ENCODE measurements around the gene RBL2.

RBL2 gene

DNA sequence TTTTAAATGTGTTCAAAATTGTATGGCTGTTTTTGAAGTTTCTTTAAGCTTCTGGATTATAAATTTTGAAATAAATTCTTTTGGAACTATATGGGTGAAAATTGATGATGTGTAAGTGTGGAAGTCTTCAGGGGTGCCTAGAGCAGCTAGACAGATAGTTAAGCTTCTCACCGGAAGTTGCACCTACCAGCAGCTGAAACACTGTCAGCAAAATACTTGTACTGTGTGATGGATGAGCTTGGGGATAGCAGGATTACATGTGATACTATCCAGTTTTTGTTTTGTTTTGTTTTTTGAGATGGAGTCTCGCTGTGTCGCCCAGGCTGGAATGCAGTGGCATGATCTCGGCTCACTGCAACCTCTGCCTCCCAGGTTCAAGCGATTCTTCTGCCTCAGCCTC is 19.7 kb downstream of the RBL2 start:
- in situ Hi-C loops (cut with HindIII; ENCODE audit: low sequenced_read_pairs), result no loop called here

DNA sequence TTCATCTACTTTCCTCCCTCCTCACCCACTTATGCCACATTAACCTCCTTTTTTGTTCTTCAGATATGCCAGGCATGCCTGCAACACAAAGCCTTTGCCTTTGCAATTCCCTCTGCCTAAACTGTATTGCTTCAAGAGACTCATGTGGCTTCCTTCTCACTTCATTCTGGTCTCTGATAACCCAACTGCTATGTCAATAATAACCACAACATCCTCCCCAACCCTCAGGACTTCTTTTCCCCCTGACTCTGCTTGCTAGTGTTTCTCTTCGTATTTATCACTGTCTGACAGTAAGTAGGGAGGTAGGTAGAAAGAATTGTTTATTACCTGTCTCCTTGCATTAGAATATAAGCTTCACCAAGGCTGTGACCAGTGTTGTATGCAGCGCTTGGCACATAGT is 22.4 kb downstream of the RBL2 start:
- in situ Hi-C loops (cut with HindIII; ENCODE audit: low sequenced_read_pairs), result no loop called here

DNA sequence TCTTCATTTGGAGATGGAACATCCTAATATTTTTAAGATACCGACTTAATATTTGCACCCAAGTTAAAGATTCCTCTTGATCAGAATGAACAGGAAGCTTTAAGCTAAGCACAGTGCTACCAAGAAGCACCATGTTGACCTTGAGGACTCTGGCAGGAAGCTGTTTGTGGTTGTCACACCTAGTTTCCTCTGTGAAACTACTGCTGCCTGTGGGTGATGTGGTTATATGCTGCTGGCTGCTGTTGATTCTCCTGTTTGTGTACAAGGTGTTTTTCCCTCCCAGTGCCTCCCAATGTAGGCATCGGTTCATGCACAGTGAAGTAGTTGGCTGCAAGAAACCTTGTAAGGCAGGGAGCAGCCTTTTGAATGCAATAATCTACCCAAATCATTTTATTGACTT is 23.4 kb downstream of the RBL2 start:
- in situ Hi-C loops (cut with HindIII; ENCODE audit: low sequenced_read_pairs), result no loop called here

DNA sequence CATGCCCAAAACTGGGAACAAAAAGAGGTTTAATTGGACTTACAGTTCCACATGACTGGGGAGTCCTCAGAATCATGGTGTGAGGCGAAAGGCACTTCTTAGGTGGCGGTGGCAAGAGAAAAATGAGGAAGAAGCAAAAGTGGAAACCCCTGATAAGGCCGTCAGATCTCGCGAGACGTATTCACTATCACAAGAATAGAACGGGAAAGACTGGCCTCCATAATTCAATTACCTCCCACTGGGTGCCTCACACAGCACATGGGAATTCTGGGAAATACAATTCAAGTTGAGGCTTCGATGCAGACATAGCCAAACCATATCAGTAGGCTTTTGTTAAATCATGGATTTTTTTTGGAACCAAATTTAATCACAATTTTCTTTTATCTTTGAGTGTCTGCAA is 24.4 kb downstream of the RBL2 start:
- in situ Hi-C loops (cut with HindIII; ENCODE audit: low sequenced_read_pairs), result no loop called here

DNA sequence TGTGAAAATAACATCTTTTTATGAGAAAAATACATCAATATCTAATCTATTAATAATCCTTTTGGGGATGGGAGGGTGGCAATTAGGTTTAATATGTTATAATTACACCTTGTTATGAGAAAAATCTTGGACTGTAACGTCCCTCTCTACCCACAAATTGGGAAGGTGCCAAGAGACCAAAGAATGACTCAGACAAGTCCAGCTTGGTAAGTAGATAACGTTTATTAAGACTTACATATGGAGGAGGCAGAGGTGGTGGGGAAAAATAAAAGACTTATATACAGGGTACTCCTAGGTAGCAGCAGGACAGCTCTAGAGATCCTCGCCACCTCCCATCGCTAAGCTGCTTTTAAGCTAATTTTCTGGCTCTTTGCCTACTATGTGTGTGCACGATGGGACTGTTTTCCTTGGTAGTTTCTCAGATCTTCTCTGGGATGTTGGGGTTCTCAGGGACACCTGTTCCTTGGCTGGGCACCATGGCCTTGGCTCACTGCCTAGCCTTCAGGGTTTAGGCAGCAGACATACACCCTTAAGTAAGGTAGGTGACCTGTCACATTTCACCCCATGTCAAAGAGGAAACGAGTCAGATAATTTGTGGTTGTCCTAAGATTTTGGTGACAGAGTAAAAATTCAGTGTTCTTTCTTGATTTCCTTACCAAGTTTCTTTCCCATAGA is 31.5 kb downstream of the RBL2 start:
- in situ Hi-C loops (cut with HindIII; ENCODE audit: low sequenced_read_pairs), result no loop called here

DNA sequence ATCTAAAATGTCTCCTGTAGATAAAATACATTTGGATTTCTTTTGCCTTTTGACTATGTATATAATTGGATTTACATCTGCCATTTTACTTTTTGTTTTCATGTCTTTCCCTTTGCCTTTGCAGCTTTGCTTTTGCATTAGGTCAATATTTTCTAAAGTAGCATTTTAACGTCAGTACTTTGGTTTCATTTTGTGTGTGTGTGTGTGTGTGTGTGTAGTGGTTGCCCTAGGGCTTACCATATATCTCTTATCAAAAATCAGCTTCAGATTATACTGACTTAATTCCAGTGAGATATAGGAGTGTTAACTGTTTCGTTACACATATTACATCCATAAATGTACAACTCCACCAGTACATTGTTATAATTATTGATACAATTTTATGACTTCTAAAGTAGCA is 42.6 kb downstream of the RBL2 start:
- in situ Hi-C loops (cut with HindIII; ENCODE audit: low sequenced_read_pairs), result no loop called here

DNA sequence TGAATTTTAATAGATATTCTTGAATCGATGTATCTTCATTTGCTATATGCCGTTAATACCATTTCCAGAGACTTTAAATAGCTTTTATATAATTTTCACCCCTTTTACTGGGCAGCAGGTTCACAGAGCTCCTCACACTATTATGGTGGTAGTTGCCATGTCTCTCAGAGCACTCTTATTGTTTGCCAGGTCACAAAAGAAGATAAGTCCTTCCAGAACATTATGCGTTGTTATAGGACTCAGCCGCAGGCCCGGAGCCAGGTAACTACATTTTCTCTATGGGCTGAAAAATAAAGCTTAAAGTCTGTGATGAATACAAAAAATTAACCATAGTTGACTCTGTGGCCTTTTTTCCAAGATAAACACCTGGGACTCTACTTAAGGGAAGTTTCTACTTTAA is 44.7 kb downstream of the RBL2 start:
- in situ Hi-C loops (cut with HindIII; ENCODE audit: low sequenced_read_pairs), result no loop called here

DNA sequence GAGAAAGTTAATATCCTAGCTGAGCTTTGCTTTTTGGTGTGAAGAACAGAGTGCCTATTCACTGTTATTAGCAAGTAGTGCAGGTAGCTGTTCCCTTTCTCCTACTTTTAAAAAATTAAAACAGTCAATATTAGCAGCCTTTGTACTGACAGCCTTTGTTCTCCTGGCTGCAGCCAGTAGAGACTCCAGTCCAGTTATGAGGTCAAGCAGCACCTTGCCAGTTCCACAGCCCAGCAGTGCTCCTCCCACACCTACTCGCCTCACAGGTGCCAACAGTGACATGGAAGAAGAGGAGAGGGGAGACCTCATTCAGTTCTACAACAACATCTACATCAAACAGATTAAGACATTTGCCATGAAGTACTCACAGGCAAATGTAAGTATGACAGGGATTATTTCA is 46.1 kb downstream of the RBL2 start:
- in situ Hi-C loops (cut with HindIII; ENCODE audit: low sequenced_read_pairs), result no loop called here

DNA sequence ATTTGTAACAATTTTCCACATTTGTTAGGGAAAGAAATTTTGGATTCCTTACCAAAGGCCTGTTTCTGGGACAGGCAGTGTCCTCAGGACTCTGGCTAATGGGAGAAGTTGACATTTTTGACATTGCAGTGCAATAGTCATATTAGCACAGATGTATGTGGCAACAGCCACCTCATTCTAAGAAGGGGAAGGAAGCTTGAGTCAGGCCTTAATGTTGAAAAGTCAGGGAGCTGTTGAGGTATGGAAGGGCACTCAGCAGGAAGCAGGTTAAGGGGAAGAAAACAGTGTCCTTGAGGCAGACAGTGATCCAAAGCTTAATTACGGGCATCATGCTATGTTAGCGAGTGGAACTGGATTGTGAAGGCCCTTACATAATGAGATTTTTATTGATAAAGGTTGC is 47.9 kb downstream of the RBL2 start:
- in situ Hi-C loops (cut with HindIII; ENCODE audit: low sequenced_read_pairs), result no loop called here

DNA sequence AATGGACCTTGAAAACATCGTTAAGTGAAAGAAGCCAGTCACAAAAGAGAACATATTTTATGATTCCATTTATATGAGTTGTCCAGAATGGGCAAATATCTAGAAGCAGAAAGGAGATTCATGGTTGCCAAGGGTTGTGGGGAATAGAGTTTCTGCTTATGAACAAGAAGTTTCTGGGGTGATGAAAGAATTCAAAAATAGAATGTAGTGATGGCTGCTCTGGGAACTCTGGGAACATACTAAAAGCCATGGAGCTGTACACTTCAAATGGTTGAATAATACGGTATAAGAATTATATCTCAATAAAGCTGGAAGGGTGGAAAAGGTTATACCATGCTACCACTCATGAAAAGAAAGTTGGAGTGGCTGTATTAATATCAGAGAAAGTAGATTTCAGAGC is 50.3 kb downstream of the RBL2 start:
- in situ Hi-C loops (cut with HindIII; ENCODE audit: low sequenced_read_pairs), result no loop called here

DNA sequence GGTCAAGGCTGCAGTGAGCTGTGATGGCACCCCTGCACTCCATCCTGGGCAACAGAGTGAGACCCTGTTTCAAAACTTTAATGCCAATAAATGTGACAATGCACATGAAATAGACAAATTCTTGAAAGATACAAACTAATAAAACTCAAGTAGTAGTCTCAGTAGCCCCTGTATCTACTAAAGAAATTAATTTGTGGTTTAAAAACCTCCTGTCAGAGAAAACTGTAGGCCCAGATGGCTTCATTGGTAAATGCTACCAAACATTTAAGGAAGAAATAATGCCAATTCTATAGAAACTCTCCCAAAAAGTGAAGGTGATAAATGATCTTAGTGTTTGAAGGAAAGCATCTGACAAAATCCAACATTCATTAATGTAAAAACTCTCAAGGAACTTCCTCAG is 52.0 kb downstream of the RBL2 start:
- in situ Hi-C loops (cut with HindIII; ENCODE audit: low sequenced_read_pairs), result no loop called here

DNA sequence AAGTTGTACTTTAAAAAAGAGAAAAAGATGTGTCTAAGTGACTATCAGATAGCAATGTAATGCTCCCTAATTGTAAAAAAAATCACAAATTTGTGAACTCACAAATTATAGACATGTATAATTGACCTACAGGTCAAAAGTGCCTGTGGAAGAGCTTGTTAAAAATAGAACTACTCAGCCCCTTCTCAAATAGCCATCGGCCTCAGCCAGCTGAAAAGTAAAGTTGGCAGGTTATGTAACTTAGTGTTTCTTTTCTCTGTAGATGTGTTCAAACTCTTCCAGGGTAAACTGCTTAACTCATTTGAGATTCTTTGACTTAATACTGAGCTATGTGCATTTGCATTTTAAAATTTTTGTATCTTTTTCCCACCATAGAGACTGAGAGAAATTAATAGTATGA is 55.5 kb downstream of the RBL2 start:
- in situ Hi-C loops (cut with HindIII; ENCODE audit: low sequenced_read_pairs), result no loop called here

DNA sequence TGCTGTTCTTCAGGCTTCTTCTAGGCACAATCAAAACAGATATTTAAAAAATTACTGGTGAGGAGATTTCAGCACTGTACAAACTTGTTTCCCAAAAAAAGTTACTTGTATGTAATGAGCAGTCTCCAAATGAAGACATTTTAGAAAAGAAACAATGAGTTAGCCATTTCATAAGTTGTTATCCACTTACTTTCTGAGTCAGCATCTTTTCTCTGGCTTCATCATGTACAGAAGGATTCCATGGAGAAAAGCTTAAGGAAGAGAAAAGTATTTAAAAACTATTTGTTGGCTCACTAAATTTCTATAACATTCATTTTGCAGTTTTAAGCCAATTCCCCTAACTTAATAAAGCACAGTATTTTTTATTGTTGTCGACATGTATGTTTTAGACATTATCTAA is 58.2 kb downstream of the RBL2 start:
- in situ Hi-C loops (cut with HindIII; ENCODE audit: low sequenced_read_pairs), result no loop called here

DNA sequence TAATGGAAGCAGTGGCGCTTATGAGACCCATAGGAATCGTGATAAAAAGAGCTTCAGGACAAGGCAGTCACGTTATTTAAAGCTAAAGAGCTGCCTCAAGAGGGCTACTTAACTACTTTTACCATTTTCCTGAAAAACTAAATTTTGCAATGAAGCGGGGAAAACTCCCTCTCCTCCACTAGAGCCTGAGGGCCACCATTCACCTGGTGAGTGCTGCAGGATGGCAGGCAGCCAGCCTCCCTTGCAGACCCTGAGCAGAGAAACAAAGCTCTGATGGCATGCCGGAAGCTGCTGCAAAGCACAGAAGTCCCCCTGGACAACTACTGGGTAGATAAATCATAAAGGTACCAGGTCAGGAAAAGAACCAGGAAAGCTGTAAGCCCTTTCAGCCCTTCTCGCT is 60.4 kb downstream of the RBL2 start:
- in situ Hi-C loops (cut with HindIII; ENCODE audit: low sequenced_read_pairs), result no loop called here

DNA sequence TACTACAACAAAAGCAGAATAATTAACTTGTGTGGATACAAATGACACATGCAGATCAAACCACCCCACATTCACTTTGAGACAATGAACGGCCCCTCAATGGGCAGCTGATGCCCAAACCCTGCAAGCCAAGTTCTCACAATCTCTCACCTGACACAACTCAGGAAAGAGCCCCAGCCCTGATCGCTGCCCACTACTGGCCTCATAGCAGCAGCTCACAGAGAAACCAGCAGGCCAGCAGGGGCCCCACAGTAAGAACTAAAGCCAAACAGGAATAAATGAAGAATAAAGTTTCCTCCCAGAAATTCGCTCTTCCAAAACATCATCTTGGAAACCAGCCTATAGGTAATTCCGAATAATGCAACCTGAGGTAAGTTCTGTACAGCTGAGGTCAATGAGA is 61.1 kb downstream of the RBL2 start:
- in situ Hi-C loops (cut with HindIII; ENCODE audit: low sequenced_read_pairs), result no loop called here

DNA sequence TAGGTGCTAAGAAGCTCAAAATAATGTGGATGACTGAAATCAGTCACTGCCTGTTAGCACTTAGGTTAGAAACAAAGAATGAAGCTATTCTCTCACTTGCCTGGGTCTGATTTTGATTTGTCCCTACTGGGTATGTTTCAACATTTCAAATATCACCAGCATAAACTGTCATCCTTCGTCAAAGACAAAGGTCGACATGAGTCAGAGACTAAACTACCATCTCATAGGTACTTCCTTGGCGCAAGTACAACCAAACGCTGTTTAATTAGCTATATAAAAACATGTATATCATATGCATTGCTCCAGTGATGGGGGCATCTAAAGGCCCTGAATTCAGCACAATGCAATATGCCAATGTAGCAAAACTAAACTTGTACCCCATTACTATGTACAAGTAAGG is 64.7 kb downstream of the RBL2 start:
- in situ Hi-C loops (cut with HindIII; ENCODE audit: low sequenced_read_pairs), result no loop called here

DNA sequence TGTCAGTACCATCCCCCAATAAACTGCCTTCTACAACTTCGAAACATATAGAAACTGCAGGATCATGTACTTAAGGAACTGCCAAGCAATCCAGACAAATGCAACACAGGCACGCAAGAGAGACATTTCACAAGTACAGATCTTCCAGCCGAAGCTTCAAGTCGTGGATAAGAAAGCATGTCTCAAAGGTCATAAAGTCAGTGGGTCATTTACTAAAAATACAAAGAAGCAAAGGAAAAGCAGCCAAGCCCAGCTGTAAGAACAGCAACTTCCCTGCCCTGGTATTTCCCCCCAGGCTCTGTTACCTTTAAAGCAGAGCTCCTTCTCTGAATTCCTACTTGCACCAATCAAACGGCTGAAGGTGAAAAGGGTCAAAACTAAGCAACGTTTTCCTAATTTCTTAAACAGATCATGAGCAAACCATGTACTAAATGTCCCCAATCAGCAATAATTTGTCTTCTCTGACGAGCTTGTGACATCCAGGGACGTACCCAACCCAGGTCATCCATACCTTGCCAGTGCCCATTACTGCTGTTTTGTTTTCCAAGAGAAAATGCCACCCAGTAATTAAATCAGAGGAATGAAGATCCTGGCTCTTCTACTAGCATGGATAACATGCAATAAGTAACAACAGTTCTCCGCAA is 67.1 kb downstream of the RBL2 start:
- in situ Hi-C loops (cut with HindIII; ENCODE audit: low sequenced_read_pairs), result no loop called here

DNA sequence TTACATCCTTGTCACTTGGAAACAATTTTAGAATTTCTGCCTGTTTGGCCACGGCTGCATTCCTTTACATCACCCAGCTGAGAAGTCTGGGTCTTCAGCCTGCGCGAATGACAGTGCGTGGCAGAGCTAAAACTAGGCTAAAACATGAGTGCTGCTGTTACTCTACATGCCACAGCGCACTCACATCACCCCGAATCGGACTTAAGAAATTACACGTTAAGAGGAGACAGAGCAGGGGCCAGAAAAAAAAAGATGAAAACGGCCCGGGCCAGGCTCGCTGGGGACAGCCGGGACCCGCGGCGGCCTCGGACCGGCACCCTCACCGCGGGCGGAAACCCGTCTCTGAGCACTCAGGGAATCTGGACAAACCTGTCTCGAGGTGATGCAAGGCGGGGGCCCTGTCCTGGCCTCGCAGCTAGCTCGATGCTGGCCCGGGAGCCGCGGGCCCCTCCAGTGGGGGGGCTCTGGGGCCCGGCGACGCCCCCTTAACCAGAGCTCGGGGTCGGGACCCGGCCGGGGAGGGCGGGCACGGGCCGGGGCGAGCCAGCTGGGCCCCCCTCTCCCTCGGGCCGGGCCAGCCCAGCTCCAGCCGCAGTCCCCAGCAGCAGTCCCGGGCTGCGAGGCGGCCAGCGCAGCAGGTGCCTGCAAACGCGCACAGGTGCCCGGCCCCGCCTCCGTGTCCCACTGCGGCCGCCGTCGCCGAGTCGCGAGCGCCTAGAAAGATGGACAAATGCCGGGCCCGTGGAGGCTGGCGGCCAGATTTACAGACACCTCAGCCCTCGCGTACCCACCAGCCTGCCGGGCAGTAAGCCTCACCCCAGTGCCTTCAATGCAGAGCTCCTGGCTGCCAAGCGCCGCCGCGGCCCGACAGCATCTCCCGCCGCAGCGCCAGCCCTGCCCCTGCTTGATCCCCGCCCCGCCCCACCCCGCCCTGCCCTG is 68.3 kb downstream of the RBL2 start, which contains the start of gene AKTIP:
Gene AKTIP, minus strand, starts transcription at position 879 of the 939 bp plus-strand sequence. CDS start 2,950 bp downstream, outside the sequence.
- in situ Hi-C loops (cut with HindIII; ENCODE audit: low sequenced_read_pairs), result no loop called here

DNA sequence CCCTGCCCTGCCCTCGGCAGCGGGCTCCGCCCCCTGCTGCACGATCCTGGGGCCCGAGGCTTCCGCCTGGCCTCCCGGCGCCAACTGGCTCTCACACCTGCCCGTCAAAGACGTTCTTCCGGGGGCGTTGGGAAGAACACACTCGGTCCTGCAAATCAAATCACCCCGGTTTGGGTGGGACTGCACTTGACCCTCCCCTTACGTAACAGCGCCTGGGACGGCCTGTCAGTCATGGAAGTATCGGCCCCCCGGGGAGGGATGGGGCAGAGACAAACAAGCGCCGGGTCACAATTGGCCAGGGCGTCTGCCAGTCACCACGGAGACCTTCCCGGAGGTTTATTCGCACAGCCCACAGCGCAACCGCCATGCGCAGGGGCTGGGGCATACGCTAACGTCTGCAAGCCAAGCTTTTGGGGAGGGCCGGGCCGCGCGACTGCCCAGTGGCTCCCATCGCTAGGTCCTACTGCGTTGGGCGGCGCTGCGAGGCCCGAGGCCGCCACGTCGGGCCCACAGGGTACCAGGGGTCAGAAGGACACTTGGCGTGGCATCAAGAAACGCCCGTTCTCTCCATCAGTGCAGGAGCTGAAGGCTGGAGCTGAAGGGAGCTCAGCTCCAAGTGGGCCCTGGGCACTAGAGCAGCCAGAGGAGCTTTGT is 69.1 kb downstream of the RBL2 start:
- in situ Hi-C loops (cut with HindIII; ENCODE audit: low sequenced_read_pairs), result no loop called here

DNA sequence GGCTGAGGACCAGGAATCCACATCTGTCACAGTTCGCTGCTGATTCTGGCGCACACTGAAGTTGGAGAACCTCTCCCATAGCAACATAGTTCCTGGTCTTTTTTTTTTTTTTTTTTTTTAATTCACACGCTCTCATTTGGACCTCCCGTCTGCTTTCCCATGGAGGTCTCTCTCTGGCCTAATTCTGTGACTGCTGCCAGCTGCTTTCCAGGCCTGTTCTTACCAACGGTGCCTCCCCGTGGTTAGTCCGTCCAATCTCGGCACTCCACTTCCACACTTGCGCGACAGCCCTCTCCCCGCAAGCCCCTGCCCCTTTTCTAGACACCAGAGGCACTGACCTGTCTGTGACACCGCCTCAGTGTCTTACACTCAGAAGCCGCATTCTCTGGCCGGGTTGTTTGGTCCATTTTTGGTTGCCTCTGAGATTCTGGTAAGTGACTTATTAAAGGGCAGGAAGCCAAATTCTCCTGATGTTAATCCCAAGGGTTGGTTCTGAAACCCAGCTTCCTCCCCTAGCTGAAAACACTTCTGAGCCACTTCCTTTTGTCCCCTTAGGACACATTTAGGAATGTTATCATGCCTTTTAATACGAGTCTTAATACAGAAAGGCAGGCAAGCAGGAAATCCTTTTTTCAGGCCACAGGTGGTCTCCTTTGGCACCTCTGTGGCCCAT is 69.9 kb downstream of the RBL2 start:
- in situ Hi-C loops (cut with HindIII; ENCODE audit: low sequenced_read_pairs), result no loop called here

DNA sequence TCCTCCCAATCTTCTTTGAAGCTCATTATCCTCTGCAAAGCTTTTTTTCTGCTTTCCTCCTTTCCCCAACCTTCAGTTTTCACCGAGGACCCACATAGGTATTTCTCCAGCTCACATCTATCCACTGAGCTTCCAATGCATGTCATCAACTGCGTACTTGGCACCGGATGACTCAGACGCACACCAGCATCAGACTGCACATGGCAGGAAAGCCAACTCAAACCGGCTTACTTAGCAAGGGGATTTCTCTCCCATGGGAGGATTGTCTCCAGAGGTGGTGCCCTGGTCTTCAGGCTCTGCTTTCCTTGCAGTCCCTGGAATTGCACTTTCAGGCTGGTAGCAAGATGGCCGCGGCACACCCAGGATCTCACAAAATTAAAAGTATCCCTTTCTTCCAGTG is 70.4 kb downstream of the RBL2 start:
- in situ Hi-C loops (cut with HindIII; ENCODE audit: low sequenced_read_pairs), result no loop called here
